Mesenchymal stem cell (in vitro differentiated cells and primary cell): Measurements from ENCODE around the gene APBA1.

Source experiments
- DNase-seq: peaks from one replicate; pipeline ENCODE4 v3.0.0-alpha.2; 2013
- H2AFZ ChIP-seq: one replicate; pipeline ENCODE4 v1.6.1; 2013; ENCODE audit warnings: low read depth, mild to moderate bottlenecking, control low read depth, inconsistent platforms, low read length, moderate library complexity
- H2AK5ac ChIP-seq: 2 replicates; pipeline ENCODE4 v1.6.1; 2013; ENCODE audit warnings: low read length, moderate library complexity, mild to moderate bottlenecking, inconsistent platforms; ENCODE audit not compliant: severe bottlenecking
- H2BK120ac ChIP-seq: one replicate; pipeline ENCODE4 v1.6.1; 2013; ENCODE audit warnings: low read depth, mild to moderate bottlenecking, inconsistent platforms, low read length, moderate library complexity
- H2BK12ac ChIP-seq, 2 experiments: one replicate each; pipeline ENCODE4 v1.6.1; 2013; ENCODE audit warnings: inconsistent platforms in 2 of 2, low read length in 2 of 2, mild to moderate bottlenecking in 2 of 2, moderate library complexity in 2 of 2, control low read depth in 1 of 2
- H2BK15ac ChIP-seq: one replicate; pipeline ENCODE4 v1.6.1; 2013; ENCODE audit warnings: mild to moderate bottlenecking, low read depth, inconsistent platforms; ENCODE audit not compliant: poor library complexity, severe bottlenecking
- H2BK5ac ChIP-seq: 2 replicates; pipeline ENCODE4 v1.6.1; 2013; ENCODE audit warnings: low read depth, mild to moderate bottlenecking, low read length, control low read depth, inconsistent platforms; ENCODE audit not compliant: poor library complexity, severe bottlenecking
- H3K14ac ChIP-seq, 2 experiments: one replicate each; pipeline ENCODE4 v1.6.1; 2013; ENCODE audit warnings: inconsistent platforms in 2 of 2, low read length in 2 of 2, control low read depth in 1 of 2, mild to moderate bottlenecking in 1 of 2, moderate library complexity in 1 of 2
- H3K18ac ChIP-seq, 2 experiments: one replicate each; pipeline ENCODE4 v1.6.1; 2013; ENCODE audit warnings: inconsistent platforms in 2 of 2, low read length in 2 of 2, control low read depth in 1 of 2, low read depth in 1 of 2, mild to moderate bottlenecking in 1 of 2
- H3K23ac ChIP-seq, 2 experiments: one replicate each; pipeline ENCODE4 v1.6.1; 2013; ENCODE audit warnings: inconsistent platforms in 2 of 2, low read length in 2 of 2, mild to moderate bottlenecking in 2 of 2, moderate library complexity in 2 of 2, control low read depth in 1 of 2
- H3K27ac ChIP-seq: 2 replicates; pipeline ENCODE4 v1.5.1; 2013; ENCODE audit warnings: mild to moderate bottlenecking, moderate library complexity, low read length, control low read depth, inconsistent platforms; ENCODE audit not compliant: poor library complexity, severe bottlenecking
- H3K27me3 ChIP-seq, 2 experiments: 2 replicates each; pipeline versions ENCODE4 v1.6.1 to v1.7.0; 2013; ENCODE audit warnings: low read length in 2 of 2, mild to moderate bottlenecking in 2 of 2, moderate library complexity in 2 of 2, control low read depth in 1 of 2, inconsistent platforms in 1 of 2; ENCODE audit not compliant: control insufficient read depth in 1 of 2, insufficient read depth in 1 of 2
- H3K36me3 ChIP-seq, 2 experiments: 2 replicates each; pipeline versions ENCODE4 v1.6.1 to v1.7.0; 2013; ENCODE audit warnings: low read length in 2 of 2, control low read depth in 1 of 2, inconsistent platforms in 1 of 2, low read depth in 1 of 2, mild to moderate bottlenecking in 1 of 2; ENCODE audit not compliant: insufficient read depth in 2 of 2, control insufficient read depth in 1 of 2
- H3K4ac ChIP-seq, 2 experiments: one replicate each; pipeline ENCODE4 v1.6.1; 2013; ENCODE audit warnings: inconsistent platforms in 2 of 2, low read length in 2 of 2, mild to moderate bottlenecking in 2 of 2, moderate library complexity in 2 of 2, control low read depth in 1 of 2, low read depth in 1 of 2
- H3K4me1 ChIP-seq: 2 replicates; pipeline ENCODE4 v1.6.1; 2013; ENCODE audit warnings: low read depth, low read length, control low read depth; ENCODE audit not compliant: control insufficient read depth, insufficient read depth
- H3K4me2 ChIP-seq: 2 replicates; pipeline ENCODE4 v1.6.1; 2013; ENCODE audit warnings: low read length, mild to moderate bottlenecking, inconsistent platforms; ENCODE audit not compliant: poor library complexity, severe bottlenecking
- H3K4me3 ChIP-seq, 2 experiments: 2 replicates each; pipeline versions ENCODE4 v1.5.1 to v1.7.0; 2013; ENCODE audit warnings: low read length in 2 of 2, mild to moderate bottlenecking in 2 of 2, control low read depth in 1 of 2, low read depth in 1 of 2; ENCODE audit not compliant: insufficient read depth in 1 of 2
- H3K79me1 ChIP-seq: replicated peaks from 2 replicates; pipeline ENCODE4 v1.6.1; 2013; ENCODE audit warnings: mild to moderate bottlenecking, control low read depth, low read length, inconsistent platforms; ENCODE audit not compliant: poor library complexity, severe bottlenecking
- H3K9ac ChIP-seq: 2 replicates; pipeline ENCODE4 v1.7.0; 2013; ENCODE audit warnings: mild to moderate bottlenecking, low read length, moderate library complexity
- H3K9me3 ChIP-seq: 2 replicates; pipeline ENCODE4 v1.7.0; 2013; ENCODE audit warnings: mild to moderate bottlenecking, low read length; ENCODE audit not compliant: control insufficient read depth
- H4K8ac ChIP-seq: one replicate; pipeline ENCODE4 v1.6.1; 2013; ENCODE audit warnings: inconsistent platforms, mild to moderate bottlenecking, low read length, moderate library complexity
- H4K91ac ChIP-seq: one replicate; pipeline ENCODE4 v1.6.1; 2013; ENCODE audit warnings: mild to moderate bottlenecking, low read length, inconsistent platforms
- WGBS: methylation state at CpG from one replicate; pipeline ENCODE4 v1.1.7; 2013; ENCODE audit warnings: mixed read lengths; 5-methylcytosine and 5-hydroxymethylcytosine counted together

The APBA1 gene

DNA sequence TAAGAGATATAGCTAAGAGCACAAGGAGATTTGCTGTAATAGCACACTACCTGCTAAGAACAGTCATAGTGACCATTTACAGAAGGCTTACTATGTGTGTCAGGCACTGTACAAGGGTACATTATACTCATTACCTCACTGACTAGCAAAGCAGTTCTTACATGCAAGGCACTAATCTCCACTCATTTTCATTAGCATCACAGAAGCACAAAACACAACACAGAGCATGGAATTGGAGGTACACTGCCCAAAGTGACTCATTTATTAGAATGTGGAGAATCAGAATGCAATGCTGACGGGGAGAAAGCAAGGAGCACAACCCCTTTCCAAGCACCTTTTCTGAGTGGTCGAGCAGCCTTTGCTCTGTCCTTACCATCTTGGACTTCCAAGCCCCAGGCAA lies 177.4 kb downstream of the APBA1 start:
- Histone ChIP-seq H3K27ac (no peak overlapping the region), H3K27me3 (no peaks in the 10 kb centered on the region), H2BK12ac (no peak overlapping the region), H3K4me1 (peaks cover 5% of the 10 kb centered on the region), H3K4ac (no peak overlapping the region), H3K4me2 (no peak overlapping the region), H3K9ac (no peak overlapping the region), H2BK15ac (no peak overlapping the region), H3K23ac (no peak overlapping the region), H4K91ac (no peak overlapping the region), H3K9me3 (no peaks in the 10 kb centered on the region), H3K36me3 (no peaks in the 10 kb centered on the region), H2AFZ (no peak overlapping the region), H2BK5ac (no peak overlapping the region), H3K4me3 (no peak overlapping the region), H2AK5ac (no peak overlapping the region), H3K14ac (no peak overlapping the region), H3K18ac (no peak overlapping the region), H3K79me1 (no peaks in the 10 kb centered on the region), H4K8ac (no peak overlapping the region), H2BK120ac (no peak overlapping the region)
- DNase-seq: no peak
- 73% methylated on average over 2 of the region's 2 CpGs for WGBS

DNA sequence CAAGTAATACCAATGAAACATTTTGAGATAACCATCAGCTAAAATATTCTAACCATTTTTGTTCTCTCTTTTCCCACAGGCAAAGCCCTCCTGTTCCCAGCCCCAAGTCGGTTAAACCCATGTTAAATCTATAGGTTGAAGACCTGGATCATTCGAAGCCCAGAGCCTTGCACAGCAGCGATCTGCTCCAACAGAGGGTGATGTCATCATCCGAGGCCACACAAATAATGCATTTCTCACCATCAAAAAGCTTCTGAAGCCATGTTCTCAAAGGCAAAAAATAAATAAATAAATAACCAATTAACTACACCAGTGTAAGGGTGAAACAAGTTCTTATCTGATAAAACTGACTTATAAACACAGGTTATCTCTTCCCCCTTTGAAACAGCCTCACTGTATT lies 178.0 kb downstream of the APBA1 start:
- Histone ChIP-seq H3K4ac (no peak overlapping the region), H3K4me3 (no peak overlapping the region), H2BK5ac (no peak overlapping the region), H2BK120ac (no peak overlapping the region), H3K4me1 (peaks cover 5% of the 10 kb centered on the region), H3K4me2 (no peak overlapping the region), H3K79me1 (no peaks in the 10 kb centered on the region), H3K27me3 (no peaks in the 10 kb centered on the region), H3K9ac (no peak overlapping the region), H3K18ac (no peak overlapping the region), H4K8ac (no peak overlapping the region), H3K27ac (no peak overlapping the region), H2AK5ac (no peak overlapping the region), H3K36me3 (no peaks in the 10 kb centered on the region), H3K9me3 (no peaks in the 10 kb centered on the region), H2BK12ac (no peak overlapping the region), H4K91ac (no peak overlapping the region), H3K14ac (no peak overlapping the region), H2BK15ac (no peak overlapping the region), H3K23ac (no peak overlapping the region), H2AFZ (no peak overlapping the region)
- 86% methylated on average over 3 of the region's 4 CpGs for WGBS
- DNase-seq: no peak

DNA sequence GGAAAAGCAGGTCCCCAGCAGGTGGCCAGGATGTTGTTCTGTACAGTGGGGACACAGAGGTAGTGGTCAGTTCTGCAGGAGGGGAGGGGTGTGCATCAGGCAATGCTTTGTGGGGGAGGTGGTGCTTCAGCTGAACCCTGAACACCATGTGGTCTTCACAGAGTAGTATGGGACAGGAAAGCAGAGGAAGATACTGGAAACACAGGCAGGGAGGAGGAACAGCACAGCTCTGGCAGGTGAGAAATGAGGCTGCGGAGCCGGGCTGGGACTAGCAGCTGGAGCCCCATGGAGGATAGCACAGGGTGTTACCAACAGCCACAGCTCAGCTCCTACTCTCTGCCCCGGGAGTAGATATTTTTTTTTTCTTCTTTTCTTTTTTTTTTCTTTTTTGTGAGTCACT lies 185.7 kb downstream of the APBA1 start:
- Histone ChIP-seq H2AK5ac (no peak overlapping the region), H3K4ac (no peak overlapping the region), H3K79me1 (no peaks in the 10 kb centered on the region), H2BK12ac (no peak overlapping the region), H3K4me3 (no peak overlapping the region), H2BK5ac (no peak overlapping the region), H4K91ac (no peak overlapping the region), H2BK120ac (no peak overlapping the region), H2BK15ac (no peak overlapping the region), H3K36me3 (no peaks in the 10 kb centered on the region), H3K27me3 (peaks cover 0 to 3% of the 10 kb centered on the region in 2 experiments), H3K4me1 (peaks cover 5% of the 10 kb centered on the region), H2AFZ (no peak overlapping the region), H3K4me2 (no peak overlapping the region), H3K14ac (peak overlapping the region in 1 of 2 experiments; percentile 48), H3K18ac (no peak overlapping the region), H3K9ac (no peak overlapping the region), H3K23ac (no peak overlapping the region), H4K8ac (no peak overlapping the region), H3K27ac (no peak overlapping the region), H3K9me3 (no peaks in the 10 kb centered on the region)
- DNase-seq: no peak
- 50% methylated on average over 2 of the region's 3 CpGs for WGBS

DNA sequence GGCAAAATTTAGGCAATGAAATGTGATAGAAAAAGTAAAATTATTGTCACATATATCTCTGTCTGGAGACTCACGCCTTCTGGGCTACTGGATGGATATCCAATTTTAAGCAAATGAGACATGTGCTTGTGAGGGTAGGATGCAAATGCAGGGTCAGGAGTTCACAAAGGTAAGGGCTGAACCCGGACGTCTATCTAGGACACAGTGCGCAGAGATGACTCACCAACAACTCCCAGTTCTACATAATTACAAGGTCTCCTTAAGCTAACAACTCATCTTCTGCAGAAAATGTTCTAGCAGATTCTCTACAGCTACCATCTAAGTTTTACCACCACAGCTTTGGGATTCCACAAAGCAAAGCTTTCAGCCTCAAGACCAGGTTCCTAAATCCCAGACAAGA lies 186.7 kb downstream of the APBA1 start:
- Histone ChIP-seq H2BK120ac (no peak overlapping the region), H2BK5ac (no peak overlapping the region), H2BK12ac (no peak overlapping the region), H3K4me2 (no peak overlapping the region), H3K18ac (no peak overlapping the region), H3K23ac (no peak overlapping the region), H3K36me3 (no peaks in the 10 kb centered on the region), H4K91ac (no peak overlapping the region), H4K8ac (no peak overlapping the region), H3K9me3 (no peaks in the 10 kb centered on the region), H3K14ac (no peak overlapping the region), H2BK15ac (no peak overlapping the region), H3K27me3 (peaks cover 0 to 3% of the 10 kb centered on the region in 2 experiments), H3K4me1 (peaks cover 5% of the 10 kb centered on the region), H3K4ac (no peak overlapping the region), H2AFZ (no peak overlapping the region), H2AK5ac (no peak overlapping the region), H3K27ac (no peak overlapping the region), H3K9ac (no peak overlapping the region), H3K79me1 (no peaks in the 10 kb centered on the region), H3K4me3 (no peak overlapping the region)
- 90% methylated on average over 4 of the region's 4 CpGs for WGBS
- DNase-seq: no peak
